Measurements from ENCODE around the gene LRRC37B. TPM values are rescaled to one million over a fixed set of nuclear protein-coding genes. Genes with fewer than 3 reads are reported as not detected.

Gene LRRC37B
- total RNA-seq, 2 experiments from 2014 or later = 36.5 to 42.1 TPM

GRCh38 chr17:32007463-32008298, 498 bp downstream of the LRRC37B start:
- Histone ChIP-seq H3K36me3 (ENCODE audit: insufficient read depth, low read length) (no peaks in the 10 kb centered on the region; the same call in none of the 2 replicates), H3K9me2 (ENCODE audit: insufficient read depth, low read length) (no peaks in the 10 kb centered on the region), H2AFZ (ENCODE audit: low read length) (peak overlapping the region; percentile 73), H3K79me2 (ENCODE audit: insufficient read depth, low read depth, low read length) (peaks cover 24% of the 10 kb centered on the region), H3K27ac (ENCODE audit: low read depth, low read length, poor library complexity, severe bottlenecking) (peak overlapping the region; percentile 50), H3K9me3 (ENCODE audit: low read length) (no peaks in the 10 kb centered on the region), H3K4me1 (ENCODE audit: insufficient read depth, low read length, poor library complexity, severe bottlenecking) (peaks cover 13% of the 10 kb centered on the region), H3K4me3 (ENCODE audit: low read depth, low read length, poor library complexity, severe bottlenecking) (peak overlapping the region; percentile 98), H4K20me1 (ENCODE audit: insufficient read depth, low read length) (no peaks in the 10 kb centered on the region), H3K4me2 (ENCODE audit: low read length) (peak overlapping the region; percentile 87)
- intact Hi-C loops (cut with micrococcal nuclease; ENCODE audit: unreplicated experiment) = loop anchor here (1.0 to 2.0 kb wide), 2 partner anchors 132 to 343 kb away; partner anchors contain the start of gene ZNF207
- CTCF ChIA-PET (ENCODE audit: unreplicated experiment) = no interaction called here
- TF ChIP-seq, protein P1, sequence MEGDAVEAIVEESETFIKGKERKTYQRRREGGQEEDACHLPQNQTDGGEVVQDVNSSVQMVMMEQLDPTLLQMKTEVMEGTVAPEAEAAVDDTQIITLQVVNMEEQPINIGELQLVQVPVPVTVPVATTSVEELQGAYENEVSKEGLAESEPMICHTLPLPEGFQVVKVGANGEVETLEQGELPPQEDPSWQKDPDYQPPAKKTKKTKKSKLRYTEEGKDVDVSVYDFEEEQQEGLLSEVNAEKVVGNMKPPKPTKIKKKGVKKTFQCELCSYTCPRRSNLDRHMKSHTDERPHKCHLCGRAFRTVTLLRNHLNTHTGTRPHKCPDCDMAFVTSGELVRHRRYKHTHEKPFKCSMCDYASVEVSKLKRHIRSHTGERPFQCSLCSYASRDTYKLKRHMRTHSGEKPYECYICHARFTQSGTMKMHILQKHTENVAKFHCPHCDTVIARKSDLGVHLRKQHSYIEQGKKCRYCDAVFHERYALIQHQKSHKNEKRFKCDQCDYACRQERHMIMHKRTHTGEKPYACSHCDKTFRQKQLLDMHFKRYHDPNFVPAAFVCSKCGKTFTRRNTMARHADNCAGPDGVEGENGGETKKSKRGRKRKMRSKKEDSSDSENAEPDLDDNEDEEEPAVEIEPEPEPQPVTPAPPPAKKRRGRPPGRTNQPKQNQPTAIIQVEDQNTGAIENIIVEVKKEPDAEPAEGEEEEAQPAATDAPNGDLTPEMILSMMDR (conservative IDR thresholded peaks at IDR 0.05; ENCODE audit: low read length) = no peak
- TF ChIP-seq EZH2phosphoT487 (IDR thresholded peaks at IDR 0.05; ENCODE audit: borderline replicate concordance, low read depth, low read length) = no peak
- BruUV-seq (replicated peaks) = no TSS peak
- DNase-seq (ENCODE audit: low spot score) = peak; percentile 59
- POLR2A ChIA-PET = interaction anchor here (0.6 to 1.0 kb wide), 4 partner anchors 12 to 131 kb away, joined by 3 to 4 read pairs (median 4); no protein-coding TSS in a partner anchor

DNA sequence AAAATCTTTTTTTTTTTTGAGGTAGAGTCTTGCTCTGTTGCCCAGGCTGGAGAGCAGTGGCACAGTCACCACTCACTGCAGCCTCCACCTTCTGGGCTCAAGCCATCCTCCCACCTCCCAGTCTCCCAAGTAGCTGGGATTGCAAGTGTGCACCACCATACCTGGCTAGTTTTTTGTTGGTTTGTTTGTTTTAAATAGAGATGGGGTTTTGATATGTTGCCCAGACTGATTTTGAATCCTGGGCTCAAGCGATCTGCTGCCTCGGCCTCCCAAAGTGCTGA, 2.0 kb downstream of the LRRC37B start:
- Histone ChIP-seq H3K9me3 (ENCODE audit: low read length) (no peaks in the 10 kb centered on the region), H3K4me2 (ENCODE audit: low read length) (peak overlapping the region; percentile 87), H3K36me3 (ENCODE audit: insufficient read depth, low read length) (no peaks in the 10 kb centered on the region; the same call in none of the 2 replicates), H3K4me1 (ENCODE audit: insufficient read depth, low read length, poor library complexity, severe bottlenecking) (peaks cover 13% of the 10 kb centered on the region), H3K27ac (ENCODE audit: low read depth, low read length, poor library complexity, severe bottlenecking) (no peak overlapping the region), H3K4me3 (ENCODE audit: low read depth, low read length, poor library complexity, severe bottlenecking) (peak overlapping the region; percentile 98), H3K79me2 (ENCODE audit: insufficient read depth, low read depth, low read length) (peaks cover 37% of the 10 kb centered on the region), H3K9me2 (ENCODE audit: insufficient read depth, low read length) (no peaks in the 10 kb centered on the region), H2AFZ (ENCODE audit: low read length) (no peak overlapping the region; the same call in 1 of the 2 replicates), H4K20me1 (ENCODE audit: insufficient read depth, low read length) (no peaks in the 10 kb centered on the region)
- no peak for DNase-seq (ENCODE audit: low spot score)
- ChIA-PET CTCF (ENCODE audit: unreplicated experiment) (no interaction called here), POLR2A (no interaction called here)
- no TSS peak for BruUV-seq (replicated peaks)
- TF ChIP-seq, protein P1 (conservative IDR thresholded peaks at IDR 0.05; ENCODE audit: low read length) = no peak
- TF ChIP-seq EZH2phosphoT487 (IDR thresholded peaks at IDR 0.05; ENCODE audit: borderline replicate concordance, low read depth, low read length) = no peak
- intact Hi-C loops (cut with micrococcal nuclease; ENCODE audit: unreplicated experiment) = loop anchor here (2.0 kb wide), 1 partner anchor 342 kb away; the partner anchor contains the start of gene ZNF207

DNA sequence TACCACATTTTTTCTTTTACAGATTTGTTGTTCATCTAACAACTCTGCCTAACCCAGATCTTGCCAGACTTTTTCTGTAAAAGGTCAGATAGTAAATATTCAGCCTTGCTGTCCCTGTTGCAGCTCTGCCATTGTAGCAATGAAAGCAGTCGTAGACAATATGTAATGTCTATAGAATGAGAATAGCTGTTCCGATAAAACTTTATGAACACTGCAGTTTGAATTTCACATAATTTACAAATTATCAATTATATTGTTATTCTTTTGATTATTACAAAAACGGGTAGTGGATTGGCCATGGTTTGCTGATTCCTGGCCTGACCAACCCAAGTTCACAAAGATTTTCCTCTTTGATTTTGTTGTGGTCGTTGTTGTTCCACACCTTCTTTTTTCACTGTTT, 2.9 kb downstream of the LRRC37B start:
- DNase-seq (ENCODE audit: low spot score) = no peak
- peak overlapping the region; percentile 87; the same call in 1 of the 2 replicates for H3K4me2 ChIP-seq (ENCODE audit: low read length)
- H3K27ac ChIP-seq (ENCODE audit: low read depth, low read length, poor library complexity, severe bottlenecking) = no peak overlapping the region
- peak overlapping the region; percentile 98 for H3K4me3 ChIP-seq (ENCODE audit: low read depth, low read length, poor library complexity, severe bottlenecking)
- H2AFZ ChIP-seq (ENCODE audit: low read length) = no peak overlapping the region
- peaks cover 13% of the 10 kb centered on the region for H3K4me1 ChIP-seq (ENCODE audit: insufficient read depth, low read length, poor library complexity, severe bottlenecking)
- CTCF ChIA-PET (ENCODE audit: unreplicated experiment) = no interaction called here
- peaks cover 39% of the 10 kb centered on the region for H3K79me2 ChIP-seq (ENCODE audit: insufficient read depth, low read depth, low read length)
- H3K9me2 ChIP-seq (ENCODE audit: insufficient read depth, low read length) = no peaks in the 10 kb centered on the region
- POLR2A ChIA-PET = interaction anchor here (0.7 kb wide), 1 partner anchor 10 kb away, joined by 3 read pairs; no protein-coding TSS in a partner anchor
- H3K36me3 ChIP-seq (ENCODE audit: insufficient read depth, low read length) = no peaks in the 10 kb centered on the region; the same call in none of the 2 replicates
- TF ChIP-seq, protein P1 (conservative IDR thresholded peaks at IDR 0.05; ENCODE audit: low read length) = no peak
- TF ChIP-seq EZH2phosphoT487 (IDR thresholded peaks at IDR 0.05; ENCODE audit: borderline replicate concordance, low read depth, low read length) = no peak
- no TSS peak for BruUV-seq (replicated peaks)
- H4K20me1 ChIP-seq (ENCODE audit: insufficient read depth, low read length) = no peaks in the 10 kb centered on the region
- no peaks in the 10 kb centered on the region for H3K9me3 ChIP-seq (ENCODE audit: low read length)
- intact Hi-C loops (cut with micrococcal nuclease; ENCODE audit: unreplicated experiment) = no loop called here

All from OCI-LY7 (cell line).